H1 (cell line): Measurements from ENCODE around the gene TLCD5. TPM values are rescaled to one million over a fixed set of nuclear protein-coding genes. Genes with fewer than 3 reads are reported as not detected.

Source experiments
- CBX8 ChIP-seq: fragments of 300-800, 300-1000 bp; sonication (generic); IDR thresholded peaks from 2 replicates; pipeline ENCODE4 v1.7.1; 2016; ENCODE audit warnings: low read depth, low read length, borderline replicate concordance
- CEBPB ChIP-seq: IDR thresholded peaks from 2 replicates; pipeline ENCODE4 v1.6.1; 2012; ENCODE audit warnings: low read depth, low read length
- CHD1 ChIP-seq: IDR thresholded peaks from 2 replicates; pipeline ENCODE4 v1.6.1; 2012; ENCODE audit warnings: low read depth, low read length, improper control_type of control experiment
- CHD7 ChIP-seq: fragments of 300-600 bp; sonication (generic); IDR thresholded peaks from 2 replicates; pipeline ENCODE4 v1.7.1; 2012; ENCODE audit warnings: low read length, moderate library complexity, mild to moderate bottlenecking, inconsistent platforms; ENCODE audit not compliant: insufficient replicate concordance
- CREB1 ChIP-seq: IDR thresholded peaks from 2 replicates; pipeline ENCODE4 v1.6.1; 2012; ENCODE audit warnings: inconsistent platforms
- EP300 ChIP-seq, 2 experiments: IDR thresholded peaks; 1 replicate in 1 of 2; 2 replicates in 1 of 2; pipeline ENCODE4 v1.6.1; 2011 to 2012; ENCODE audit warnings: low read depth in 2 of 2, low read length in 2 of 2, mild to moderate bottlenecking in 2 of 2, borderline replicate concordance in 1 of 2, inconsistent platforms in 1 of 2, moderate library complexity in 1 of 2
- SIN3A ChIP-seq, 2 experiments: IDR thresholded peaks in 1 of 2; conservative IDR thresholded peaks in 1 of 2; 2 replicates each; pipeline ENCODE4 v1.6.1; 2011 to 2012; ENCODE audit warnings: low read length in 2 of 2, improper control_type of control experiment in 1 of 2, low read depth in 1 of 2, mild to moderate bottlenecking in 1 of 2
- SIRT6 ChIP-seq: IDR thresholded peaks from one replicate; pipeline ENCODE4 v1.7.1; 2012; ENCODE audit warnings: low read length, inconsistent platforms
- polyA plus RNA-seq, 7 experiments: library from polyadenylated mRNA; depleted of rRNA in 3 of 7; stranded (reverse) in 5 of 7; unstranded in 2 of 7; fragments of >200 nt in 5 of 7; fragments of 200-250 nt in 2 of 7; gene quantifications; 1 replicate in 5 of 7; 2 replicates in 1 of 7; 4 replicates in 1 of 7; pipeline versions ENCODE4 v1.2.1 to v1.2.3, GENCODE V29; 2011 to 2013; ENCODE audit warnings: missing spikeins in 2 of 7, mixed read lengths in 2 of 7
- total RNA-seq: library from RNA; stranded (reverse); fragmentation: NEBNext Ultra II Directional; extraction: Animal tissue kit (Norgen Biotek cat#: 25700); gene quantifications from 2 replicates; pipeline ENCODE4 v1.2.1, GENCODE V29; 2021
- TF ChIP-seq, protein P1 (sequence below): IDR thresholded peaks from 2 replicates; pipeline ENCODE4 v1.6.1; 2011; ENCODE audit warnings: low read length, improper control_type of control experiment

Gene TLCD5
- total and polyA plus RNA-seq, 2 of the 8 experiments (the other 6 are each of a cell fraction or from before 2014, with no cell fraction given): 9.5 to 10.1 TPM

DNA sequence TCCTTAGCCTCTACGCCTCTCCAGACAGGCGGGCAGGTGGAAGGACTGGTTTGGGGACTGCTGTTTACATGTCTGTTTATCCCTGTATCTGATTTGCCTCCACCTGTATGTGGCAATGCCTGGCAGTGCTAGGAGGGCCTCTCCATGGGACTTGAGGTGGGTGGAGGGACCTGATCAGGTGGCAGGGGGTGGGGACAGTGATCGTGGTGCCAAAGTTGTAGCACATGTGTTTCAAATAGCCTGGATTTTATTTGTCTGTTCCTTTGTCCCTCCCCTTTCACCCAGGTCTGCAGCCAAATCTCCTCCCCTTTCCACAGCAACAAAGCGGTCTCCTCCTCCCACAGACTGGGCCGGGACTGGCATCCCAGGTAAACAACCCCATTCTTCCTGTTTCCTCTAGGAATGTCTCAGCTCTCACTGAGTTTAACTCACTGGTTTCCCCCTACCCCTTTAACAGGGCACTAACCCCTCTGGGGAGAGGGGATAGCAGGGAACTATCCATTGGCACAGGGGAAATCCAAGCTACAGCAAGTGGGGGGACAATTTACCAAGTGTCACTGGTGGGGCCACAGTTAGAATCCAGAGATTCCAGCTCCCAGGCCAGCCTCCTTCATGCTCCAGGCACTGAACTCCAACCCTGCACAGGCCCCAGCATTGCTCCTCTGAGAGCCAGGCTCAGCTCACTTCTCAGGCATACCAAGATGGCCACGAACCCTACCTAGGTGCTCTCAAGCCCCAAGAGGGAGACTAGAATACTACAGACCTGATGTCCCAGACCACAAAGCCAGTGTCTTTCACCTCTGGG lies 22.9 kb upstream of the TLCD5 start (continued):
- TF ChIP-seq CHD7: no peak
- TF ChIP-seq, protein P1, sequence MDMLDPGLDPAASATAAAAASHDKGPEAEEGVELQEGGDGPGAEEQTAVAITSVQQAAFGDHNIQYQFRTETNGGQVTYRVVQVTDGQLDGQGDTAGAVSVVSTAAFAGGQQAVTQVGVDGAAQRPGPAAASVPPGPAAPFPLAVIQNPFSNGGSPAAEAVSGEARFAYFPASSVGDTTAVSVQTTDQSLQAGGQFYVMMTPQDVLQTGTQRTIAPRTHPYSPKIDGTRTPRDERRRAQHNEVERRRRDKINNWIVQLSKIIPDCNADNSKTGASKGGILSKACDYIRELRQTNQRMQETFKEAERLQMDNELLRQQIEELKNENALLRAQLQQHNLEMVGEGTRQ: no peak
- no peak for TF ChIP-seq CREB1
- TF ChIP-seq EP300 (IDR thresholded peaks at IDR 0.05; ENCODE audit: borderline replicate concordance in 1 of 2, low read depth in 2 of 2, low read length in 2 of 2): no peak
- TF ChIP-seq SIRT6: no peak
- TF ChIP-seq CEBPB: no peak
- TF ChIP-seq SIN3A (conservative IDR thresholded peaks at IDR 0.05 in 1 of 2, IDR thresholded peaks at IDR 0.05 in 1 of 2; ENCODE audit: low read depth in 1 of 2, low read length in 2 of 2): no peak
- no peak for TF ChIP-seq CHD1
- TF ChIP-seq CBX8: no peak
